Activated T-cell treated with anti-CD3 and anti-CD28 coated beads, Interleukin-2, amount 50 U/mL, for 72 hours (primary cell): ENCODE data around the gene MRGPRG. TPM values are rescaled to one million over a fixed set of nuclear protein-coding genes. Genes with fewer than 3 reads are reported as not detected.

Experiments used
- ATAC-seq, 2 donors: fragments of 150-1000 bp; cut with Tn5 transposase; replicated peaks in 1 of 2; 2 replicates each; pipeline ENCODE4 v1.10.0; 2021; ENCODE audit warnings: moderate library complexity in 2 of 2, mild to moderate bottlenecking in 1 of 2
- DNase-seq, 2 donors: peaks; one replicate each; pipeline ENCODE4 v3.0.0; 2021 to 2022; ENCODE audit warnings: mixed read lengths in 1 of 2
- H3K27ac Mint-ChIP-seq: one replicate; pipeline ENCODE4 v1.8.0; 2022; ENCODE audit warnings: mild to moderate bottlenecking, moderate library complexity, mixed read lengths
- H3K27me3 Mint-ChIP-seq: one replicate; pipeline ENCODE4 v1.8.0; 2022; ENCODE audit warnings: low read depth, mixed read lengths
- H3K36me3 Mint-ChIP-seq, 2 donors: one replicate each; pipeline ENCODE4 v1.8.0; 2022; ENCODE audit warnings: mixed read lengths in 2 of 2, mild to moderate bottlenecking in 1 of 2; ENCODE audit not compliant: insufficient read depth in 2 of 2
- H3K4me1 Mint-ChIP-seq: one replicate; pipeline ENCODE4 v1.8.0; 2022; ENCODE audit warnings: low read depth, mixed read lengths
- H3K4me3 Mint-ChIP-seq, 2 donors: one replicate each; pipeline ENCODE4 v1.8.0; 2022; ENCODE audit warnings: mild to moderate bottlenecking in 2 of 2, mixed read lengths in 2 of 2, moderate library complexity in 2 of 2
- H3K9me3 Mint-ChIP-seq, 2 donors: one replicate each; pipeline ENCODE4 v1.8.0; 2022; ENCODE audit warnings: mixed read lengths in 2 of 2
- total RNA-seq, 2 donors: library from RNA; stranded (reverse); gene quantifications; one replicate each; pipeline ENCODE4 v1.2.3, GENCODE V29; 2022

MRGPRG gene
- total RNA-seq, 2 donors from 2014 or later = not detected

GRCh38 chr11:3207526-3208189, 11.0 kb downstream of the MRGPRG start:
- H3K27ac Mint-ChIP-seq = no peak overlapping the region
- peaks cover 0 to 3% of the 10 kb centered on the region in 2 donors for H3K36me3 Mint-ChIP-seq
- peaks cover 3% of the 10 kb centered on the region for H3K27me3 Mint-ChIP-seq

GRCh38 chr11:3206922-3207204, 11.8 kb downstream of the MRGPRG start:
- no peak overlapping the region for H3K4me3 Mint-ChIP-seq
- no peak for ATAC-seq

More at GRCh38 chr11:3207526-3208189, 11.0 kb downstream of the MRGPRG start:
- no peak for ATAC-seq
- Mint-ChIP-seq H3K9me3 (peaks cover 0 to 5% of the 10 kb centered on the region in 2 donors), H3K4me3 (no peak overlapping the region), H3K4me1 (peaks cover 2% of the 10 kb centered on the region)
- no peak for DNase-seq

GRCh38 chr11:3206156-3206921, 12.3 kb downstream of the MRGPRG start:
- no peaks in the 10 kb centered on the region for H3K36me3 Mint-ChIP-seq

More at GRCh38 chr11:3206922-3207204, 11.8 kb downstream of the MRGPRG start:
- peaks cover 8% of the 10 kb centered on the region for H3K27me3 Mint-ChIP-seq
- H3K4me1 Mint-ChIP-seq = peaks cover 6% of the 10 kb centered on the region
- DNase-seq = no peak
- H3K36me3 Mint-ChIP-seq = peaks cover 0 to 3% of the 10 kb centered on the region in 2 donors
- H3K9me3 Mint-ChIP-seq = peaks cover 0 to 3% of the 10 kb centered on the region in 2 donors
- no peak overlapping the region for H3K27ac Mint-ChIP-seq

GRCh38 chr11:3205261-3206155, 13.1 kb downstream of the MRGPRG start:
- Mint-ChIP-seq H3K9me3 (no peaks in the 10 kb centered on the region), H3K36me3 (no peaks in the 10 kb centered on the region), H3K27ac (no peak overlapping the region), H3K4me1 (peaks cover 6% of the 10 kb centered on the region), H3K4me3 (no peak overlapping the region), H3K27me3 (peaks cover 8% of the 10 kb centered on the region)
- no peak for ATAC-seq
- DNase-seq = no peak

More at GRCh38 chr11:3206156-3206921, 12.3 kb downstream of the MRGPRG start:
- Mint-ChIP-seq H3K27ac (no peak overlapping the region), H3K9me3 (no peaks in the 10 kb centered on the region), H3K4me3 (no peak overlapping the region), H3K4me1 (peaks cover 6% of the 10 kb centered on the region), H3K27me3 (peaks cover 8% of the 10 kb centered on the region)
- ATAC-seq = no peak
- DNase-seq = no peak

GRCh38 chr11:3204141-3205015, 14.2 kb downstream of the MRGPRG start:
- DNase-seq (no peak), ATAC-seq (no peak)
- H3K27ac Mint-ChIP-seq = no peak overlapping the region
- peaks cover 6% of the 10 kb centered on the region for H3K4me1 Mint-ChIP-seq
- no peak overlapping the region for H3K4me3 Mint-ChIP-seq
- H3K36me3 Mint-ChIP-seq = no peaks in the 10 kb centered on the region
- H3K9me3 Mint-ChIP-seq = no peaks in the 10 kb centered on the region
- H3K27me3 Mint-ChIP-seq = peaks cover 8% of the 10 kb centered on the region

GRCh38 chr11:3203221-3204043, 15.2 kb downstream of the MRGPRG start:
- DNase-seq (no peak), ATAC-seq (no peak)
- Mint-ChIP-seq H3K27ac (no peak overlapping the region), H3K4me3 (no peak overlapping the region), H3K27me3 (peaks cover 8% of the 10 kb centered on the region), H3K4me1 (peaks cover 6% of the 10 kb centered on the region), H3K36me3 (no peaks in the 10 kb centered on the region), H3K9me3 (no peaks in the 10 kb centered on the region)

- Mint-ChIP-seq H3K27me3 (peaks cover 8% of the 10 kb centered on the region), H3K9me3 (no peaks in the 10 kb centered on the region), H3K4me1 (peaks cover 6% of the 10 kb centered on the region), H3K36me3 (no peaks in the 10 kb centered on the region), H3K4me3 (no peak overlapping the region), H3K27ac (no peak overlapping the region)
- ATAC-seq = peak in 1 of 2 donors; percentile 36
- DNase-seq = peak in 1 of 2 donors; percentile 13
These were observed 15.9 kb downstream of the MRGPRG start for GRCh38 chr11:3202759-3203158.

GRCh38 chr11:3202305-3202704, 16.3 kb downstream of the MRGPRG start:
- Mint-ChIP-seq H3K36me3 (no peaks in the 10 kb centered on the region), H3K9me3 (no peaks in the 10 kb centered on the region), H3K4me1 (peaks cover 6% of the 10 kb centered on the region), H3K4me3 (no peak overlapping the region), H3K27me3 (peaks cover 8% of the 10 kb centered on the region), H3K27ac (no peak overlapping the region)
- ATAC-seq (no peak), DNase-seq (no peak)

- Mint-ChIP-seq H3K27ac (no peak overlapping the region), H3K9me3 (no peaks in the 10 kb centered on the region), H3K27me3 (peaks cover 8% of the 10 kb centered on the region), H3K4me3 (no peak overlapping the region), H3K36me3 (no peaks in the 10 kb centered on the region), H3K4me1 (peaks cover 6% of the 10 kb centered on the region)
- ATAC-seq = no peak
- DNase-seq = no peak
These were observed 16.9 kb downstream of the MRGPRG start for GRCh38 chr11:3201677-3202181.

- Mint-ChIP-seq H3K4me1 (peaks cover 6% of the 10 kb centered on the region), H3K36me3 (no peaks in the 10 kb centered on the region), H3K27me3 (peaks cover 8% of the 10 kb centered on the region), H3K9me3 (no peaks in the 10 kb centered on the region), H3K4me3 (no peak overlapping the region), H3K27ac (no peak overlapping the region)
- ATAC-seq (no peak), DNase-seq (no peak)
These were observed 17.5 kb downstream of the MRGPRG start for GRCh38 chr11:3201112-3201581.

GRCh38 chr11:3200388-3201111, 18.1 kb downstream of the MRGPRG start:
- Mint-ChIP-seq H3K9me3 (no peaks in the 10 kb centered on the region), H3K27ac (no peak overlapping the region)

More at GRCh38 chr11:3200388-3201111, 18.1 kb downstream of the MRGPRG start:
- Mint-ChIP-seq H3K27me3 (peaks cover 8% of the 10 kb centered on the region), H3K4me3 (no peak overlapping the region), H3K4me1 (peaks cover 6% of the 10 kb centered on the region), H3K36me3 (no peaks in the 10 kb centered on the region)
- DNase-seq = no peak
- no peak for ATAC-seq
